ENCODE results near the gene NTNG2.

Gene NTNG2

DNA sequence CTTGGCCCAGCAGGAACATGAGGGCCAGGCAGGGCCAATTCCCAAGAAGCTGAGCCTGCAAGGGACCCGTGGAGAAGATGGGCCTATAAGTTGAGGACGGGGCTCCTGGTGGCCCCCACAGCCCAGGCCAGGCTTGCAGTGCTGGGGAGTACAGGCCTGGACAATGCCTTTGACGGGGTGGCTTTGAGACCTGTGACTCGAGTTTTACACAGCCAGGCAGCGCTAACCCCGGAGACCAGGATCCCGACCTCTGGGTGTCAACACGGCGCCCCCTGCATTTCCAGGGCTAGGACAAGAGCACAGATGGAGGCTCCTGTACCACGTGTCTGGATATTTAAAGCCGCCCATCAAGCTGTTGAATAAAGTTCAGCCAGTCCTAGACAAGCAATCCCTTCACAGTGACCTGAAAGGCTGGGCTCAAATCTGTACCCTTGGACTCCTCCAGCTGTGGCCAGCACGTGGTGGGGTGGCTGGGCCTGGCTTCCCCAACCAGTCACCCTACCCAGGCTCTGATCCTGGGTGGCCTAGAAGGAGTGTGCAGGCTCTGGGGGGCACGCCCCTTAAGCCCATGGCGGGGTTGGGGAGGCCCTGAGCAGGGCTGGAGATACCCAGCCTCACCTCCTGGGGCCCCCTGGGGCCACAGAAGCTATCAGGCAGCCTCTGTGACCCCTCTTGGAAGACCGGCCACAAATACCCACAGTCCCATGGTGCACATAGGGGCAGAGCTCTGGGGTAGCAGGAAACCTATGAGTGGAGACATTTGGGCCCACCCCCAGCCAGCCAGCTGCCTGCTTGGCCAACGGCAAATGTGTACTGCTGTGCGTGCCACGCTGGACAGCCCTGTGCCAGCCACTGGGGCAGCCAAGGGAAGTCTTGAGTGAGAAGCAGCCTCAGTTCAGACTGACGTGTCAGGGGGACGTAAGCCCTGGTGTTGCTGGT lies 88.7 kb downstream of the NTNG2 start:
- H3K4me3 ChIP-seq (ENCODE audit: low read depth, low read length, poor library complexity, severe bottlenecking), result no peak overlapping the region
- no peaks in the 10 kb centered on the region for H3F3A ChIP-seq (ENCODE audit: insufficient read depth, low read length)
- TF ChIP-seq, protein P1, sequence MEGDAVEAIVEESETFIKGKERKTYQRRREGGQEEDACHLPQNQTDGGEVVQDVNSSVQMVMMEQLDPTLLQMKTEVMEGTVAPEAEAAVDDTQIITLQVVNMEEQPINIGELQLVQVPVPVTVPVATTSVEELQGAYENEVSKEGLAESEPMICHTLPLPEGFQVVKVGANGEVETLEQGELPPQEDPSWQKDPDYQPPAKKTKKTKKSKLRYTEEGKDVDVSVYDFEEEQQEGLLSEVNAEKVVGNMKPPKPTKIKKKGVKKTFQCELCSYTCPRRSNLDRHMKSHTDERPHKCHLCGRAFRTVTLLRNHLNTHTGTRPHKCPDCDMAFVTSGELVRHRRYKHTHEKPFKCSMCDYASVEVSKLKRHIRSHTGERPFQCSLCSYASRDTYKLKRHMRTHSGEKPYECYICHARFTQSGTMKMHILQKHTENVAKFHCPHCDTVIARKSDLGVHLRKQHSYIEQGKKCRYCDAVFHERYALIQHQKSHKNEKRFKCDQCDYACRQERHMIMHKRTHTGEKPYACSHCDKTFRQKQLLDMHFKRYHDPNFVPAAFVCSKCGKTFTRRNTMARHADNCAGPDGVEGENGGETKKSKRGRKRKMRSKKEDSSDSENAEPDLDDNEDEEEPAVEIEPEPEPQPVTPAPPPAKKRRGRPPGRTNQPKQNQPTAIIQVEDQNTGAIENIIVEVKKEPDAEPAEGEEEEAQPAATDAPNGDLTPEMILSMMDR (IDR thresholded peaks at IDR 0.05; ENCODE audit: low read length), result no peak
- no peak for TF ChIP-seq EZH2 (IDR thresholded peaks at IDR 0.05; ENCODE audit: borderline replicate concordance, low read length)
- no peak overlapping the region for H3K27ac ChIP-seq (ENCODE audit: low read depth, low read length, poor library complexity, severe bottlenecking)
- no peak overlapping the region for H3K4me2 ChIP-seq (ENCODE audit: low read length)
- H3K9ac ChIP-seq (ENCODE audit: low read length), result no peak overlapping the region
- H4K20me1 ChIP-seq (ENCODE audit: insufficient read depth, low read length), result no peaks in the 10 kb centered on the region
- no peaks in the 10 kb centered on the region for H3K79me2 ChIP-seq (ENCODE audit: insufficient read depth, low read length)
- peaks cover 3% of the 10 kb centered on the region; the same call in 1 of the 2 replicates for H3K9me3 ChIP-seq (ENCODE audit: low read length)
- no peaks in the 10 kb centered on the region for H3K9me2 ChIP-seq (ENCODE audit: low read depth, low read length)
- H3K27me3 ChIP-seq (ENCODE audit: insufficient read depth, low read length), result peaks cover 7% of the 10 kb centered on the region; the same call in 1 of the 2 replicates
- no peaks in the 10 kb centered on the region for H3K36me3 ChIP-seq (ENCODE audit: insufficient read depth, low read length)
- no peaks in the 10 kb centered on the region for H3K4me1 ChIP-seq (ENCODE audit: insufficient read depth, low read length, severe bottlenecking)
- H2AFZ ChIP-seq (ENCODE audit: low read length), result no peak overlapping the region

DNA sequence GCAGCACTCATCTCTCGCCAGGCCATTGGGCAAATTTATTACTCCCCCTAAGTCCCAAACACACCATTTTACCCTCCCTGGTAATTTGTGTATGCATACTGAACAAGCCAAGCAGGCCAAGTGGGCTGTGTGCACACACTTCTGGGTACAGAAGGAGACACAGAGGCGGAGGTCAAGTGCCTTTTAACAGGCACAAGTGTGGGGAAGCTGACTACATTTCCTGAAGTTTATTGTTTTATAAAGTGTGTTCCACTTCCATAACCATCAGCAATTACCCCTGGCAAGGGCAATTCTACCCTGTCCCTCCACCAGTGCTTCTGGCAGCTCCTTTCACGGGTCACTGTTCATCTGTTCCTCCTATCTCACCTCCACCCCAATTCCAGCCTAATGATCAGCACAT lies 99.0 kb downstream of the NTNG2 start:
- H3K9me3 ChIP-seq (ENCODE audit: low read length), result no peaks in the 10 kb centered on the region
- H3K9ac ChIP-seq (ENCODE audit: low read length), result no peak overlapping the region
- H3K4me1 ChIP-seq (ENCODE audit: insufficient read depth, low read length, severe bottlenecking), result peaks cover 4% of the 10 kb centered on the region
- no peaks in the 10 kb centered on the region for H4K20me1 ChIP-seq (ENCODE audit: insufficient read depth, low read length)
- no peak overlapping the region for H3K27ac ChIP-seq (ENCODE audit: low read depth, low read length, poor library complexity, severe bottlenecking)
- no peaks in the 10 kb centered on the region for H3K27me3 ChIP-seq (ENCODE audit: insufficient read depth, low read length)
- no peaks in the 10 kb centered on the region for H3F3A ChIP-seq (ENCODE audit: insufficient read depth, low read length)
- no peak overlapping the region for H2AFZ ChIP-seq (ENCODE audit: low read length)
- TF ChIP-seq, protein P1 (IDR thresholded peaks at IDR 0.05; ENCODE audit: low read length), result no peak
- TF ChIP-seq EZH2 (IDR thresholded peaks at IDR 0.05; ENCODE audit: borderline replicate concordance, low read length), result no peak
- no peak overlapping the region for H3K4me3 ChIP-seq (ENCODE audit: low read depth, low read length, poor library complexity, severe bottlenecking)
- H3K36me3 ChIP-seq (ENCODE audit: insufficient read depth, low read length), result peaks cover 43% of the 10 kb centered on the region
- H3K9me2 ChIP-seq (ENCODE audit: low read depth, low read length), result no peaks in the 10 kb centered on the region
- no peaks in the 10 kb centered on the region for H3K79me2 ChIP-seq (ENCODE audit: insufficient read depth, low read length)
- H3K4me2 ChIP-seq (ENCODE audit: low read length), result no peak overlapping the region

DNA sequence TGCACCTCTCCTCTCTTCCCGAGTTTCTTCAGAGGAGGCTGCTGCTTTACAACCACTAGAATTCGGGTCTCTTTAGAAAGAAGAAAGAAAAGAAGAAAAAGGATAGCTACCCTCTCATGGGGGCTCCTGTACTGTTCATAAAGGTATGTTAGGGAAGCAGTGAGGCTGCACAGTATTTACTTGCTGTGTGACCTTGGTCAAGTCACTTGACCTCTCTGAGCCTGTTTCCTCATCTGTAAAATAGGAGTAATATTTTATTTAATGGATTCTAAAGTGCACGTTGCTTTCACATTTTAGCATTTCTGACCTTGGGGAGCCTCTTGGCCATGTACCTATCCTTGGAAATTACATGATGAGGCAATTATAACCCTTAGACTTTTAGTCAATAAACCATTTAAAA lies 104.2 kb downstream of the NTNG2 start:
- Histone ChIP-seq H3K9me2 (ENCODE audit: low read depth, low read length) (no peaks in the 10 kb centered on the region), H3K79me2 (ENCODE audit: insufficient read depth, low read length) (no peaks in the 10 kb centered on the region), H3K4me2 (ENCODE audit: low read length) (no peak overlapping the region), H3K9ac (ENCODE audit: low read length) (no peak overlapping the region), H3K4me3 (ENCODE audit: low read depth, low read length, poor library complexity, severe bottlenecking) (no peak overlapping the region), H3K27me3 (ENCODE audit: insufficient read depth, low read length) (no peaks in the 10 kb centered on the region), H3K4me1 (ENCODE audit: insufficient read depth, low read length, severe bottlenecking) (no peaks in the 10 kb centered on the region), H3K27ac (ENCODE audit: low read depth, low read length, poor library complexity, severe bottlenecking) (no peak overlapping the region), H3K36me3 (ENCODE audit: insufficient read depth, low read length) (peaks cover 91% of the 10 kb centered on the region), H3K9me3 (ENCODE audit: low read length) (no peaks in the 10 kb centered on the region), H3F3A (ENCODE audit: insufficient read depth, low read length) (peaks cover 8% of the 10 kb centered on the region), H2AFZ (ENCODE audit: low read length) (no peak overlapping the region), H4K20me1 (ENCODE audit: insufficient read depth, low read length) (no peaks in the 10 kb centered on the region)
- TF ChIP-seq EZH2 (IDR thresholded peaks at IDR 0.05; ENCODE audit: borderline replicate concordance, low read length), result no peak
- TF ChIP-seq, protein P1 (IDR thresholded peaks at IDR 0.05; ENCODE audit: low read length), result no peak

All from OCI-LY1 (cell line).